Hepatocyte (in vitro differentiated cells): ENCODE data around the gene TECR.
A peak's percentile ranks its signal among the peaks of the same experiment; 100 is the strongest.

Experiments used
- CTCF ChIP-seq: fragments of 200-600 bp; sonication (generic); IDR thresholded peaks from 2 replicates; pipeline ENCODE4 v1.5.1; 2016; ENCODE audit warnings: antibody characterized with exemption, mild to moderate bottlenecking; ENCODE audit not compliant: poor library complexity
- EZH2 ChIP-seq: fragments of 200-600 bp; sonication (generic); IDR thresholded peaks from 2 replicates; pipeline ENCODE4 v1.6.1; 2016; ENCODE audit warnings: antibody characterized with exemption, mild to moderate bottlenecking, borderline replicate concordance
- EZH2phosphoT487 ChIP-seq: fragments of 200-600 bp; sonication (generic); IDR thresholded peaks from one replicate; pipeline ENCODE4 v1.6.1; 2018; ENCODE audit warnings: antibody characterized with exemption, mild to moderate bottlenecking, low read depth, moderate library complexity; ENCODE audit not compliant: unreplicated experiment, severe bottlenecking

DNA sequence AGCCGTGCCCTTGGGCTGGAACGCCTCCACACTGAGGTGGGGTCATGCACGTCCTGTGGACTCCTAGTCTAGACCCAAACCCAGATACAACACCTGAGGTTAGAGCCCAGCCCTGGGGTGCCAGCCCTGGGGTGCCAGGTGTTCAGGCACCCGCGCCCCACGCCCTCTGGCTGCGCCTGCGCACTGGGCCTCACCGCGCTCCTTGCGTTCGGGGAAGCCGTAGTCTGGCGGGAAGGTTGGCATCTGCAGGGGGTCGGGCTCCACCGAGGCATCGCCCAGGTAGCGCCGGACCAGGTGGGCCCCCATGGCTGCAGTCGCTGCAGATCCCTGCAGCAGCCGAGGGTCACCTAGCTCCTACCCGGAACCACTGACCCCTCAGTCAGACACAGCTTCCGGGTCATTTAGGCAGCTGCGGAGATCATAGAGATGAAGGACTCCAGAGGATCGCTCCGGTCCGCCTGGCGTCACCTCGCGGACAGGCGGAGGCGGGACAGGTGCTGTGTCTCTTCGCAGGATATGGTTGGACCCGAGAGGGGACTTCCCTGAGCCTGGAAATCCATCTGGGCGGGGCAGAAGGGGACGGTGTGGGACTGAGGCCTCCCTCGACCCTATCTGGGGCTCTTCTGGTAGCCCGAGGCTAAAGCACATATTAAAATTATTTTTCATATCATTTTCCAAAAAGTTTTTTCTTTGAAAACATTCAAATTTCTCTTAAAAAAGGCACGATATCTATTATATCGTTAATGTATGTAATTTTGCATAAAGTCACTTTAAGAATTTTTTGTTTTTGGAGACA is 42.5 kb downstream of the TECR start, which contains the start of gene NDUFB7:
- TF ChIP-seq EZH2 (no peak), CTCF (peak; percentile 81), EZH2phosphoT487 (no peak)
